HCT116 (cell line): Measurements from ENCODE around the gene TTYH1. TPM values are rescaled to one million over a fixed set of nuclear protein-coding genes. Genes with fewer than 3 reads are reported as not detected.

ENCODE experiments used
- ATAC-seq: fragments of 200-7000 bp; cut with Tn5 transposase; 2 replicates; pipeline ENCODE4 v1.9.1; 2020; ENCODE audit warnings: mild to moderate bottlenecking, moderate library complexity
- BruUV-seq: library from RNA; stranded (reverse); fragments of 400-500 nt; replicated peaks from 2 replicates; lab custom pipeline; 2021; lab: Mats Ljungman, UMichigan
- CTCF ChIA-PET: fragments of 300-600 bp; sonication (Branson Sonifier 250); formaldehyde crosslinking; loops from one replicate; lab custom pipeline; 2021; ENCODE audit warnings: antibody characterized with exemption; lab: Charles Lee
- POLR2A ChIA-PET: fragments of 300-600, 350-600 bp; sonication (Branson Sonifier 250); formaldehyde crosslinking; loops from one replicate; lab custom pipeline; 2021; ENCODE audit warnings: antibody characterized with exemption; lab: Charles Lee
- RAD21 ChIA-PET, 2 experiments: fragments of 300-600 bp; sonication (Branson Sonifier 250); formaldehyde crosslinking; loops; one replicate each; lab custom pipeline; 2023; ENCODE audit warnings: low total read pairs in 2 of 2; ENCODE audit not compliant: uncharacterized antibody in 2 of 2, unreplicated experiment in 2 of 2, low non-redundant PET in 1 of 2; lab: Charles Lee
- DNase-seq: peaks from one replicate; pipeline ENCODE4 v3.0.0-alpha.2; 2010; ENCODE audit warnings: low read depth, low spot score
- H2AFZ ChIP-seq: fragments of 200-600 bp; shearing (Covaris generic), sonication (generic); 2 replicates; pipeline ENCODE4 v1.6.1; 2017; ENCODE audit warnings: low read depth, mixed run types, mixed read lengths, antibody characterized with exemption, low read length; ENCODE audit not compliant: poor library complexity, severe bottlenecking
- H3K27ac ChIP-seq: 2 replicates; pipeline ENCODE4 v1.5.1; 2012; ENCODE audit warnings: low read depth, low read length
- H3K27me3 ChIP-seq: fragments of 200-600 bp; sonication (generic); 2 replicates; pipeline ENCODE4 v1.6.1; 2016; ENCODE audit warnings: mixed run types, low read length, mixed read lengths; ENCODE audit not compliant: insufficient read depth
- H3K36me3 ChIP-seq, 2 experiments: fragments of 200-500 bp in 1 of 2; fragments of 200-600 bp in 1 of 2; sonication (Bioruptor generic) in 1 of 2; sonication (generic) in 1 of 2; 2 replicates each; pipeline versions ENCODE4 v1.5.1 to v1.6.1; 2014 to 2016; ENCODE audit warnings: low read length in 2 of 2, inconsistent platforms in 1 of 2, mixed read lengths in 1 of 2, mixed run types in 1 of 2; ENCODE audit not compliant: insufficient read depth in 2 of 2, control insufficient read depth in 1 of 2
- H3K4me1 ChIP-seq, 2 experiments: fragments of 200-600 bp in 1 of 2; sonication (generic) in 1 of 2; 2 replicates each; pipeline versions ENCODE4 v1.5.1 to v1.6.1; 2012 to 2017; ENCODE audit warnings: low read length in 2 of 2, inconsistent platforms in 1 of 2, mild to moderate bottlenecking in 1 of 2, mixed read lengths in 1 of 2, mixed run types in 1 of 2, moderate library complexity in 1 of 2; ENCODE audit not compliant: insufficient read depth in 2 of 2, control insufficient read depth in 1 of 2
- H3K4me2 ChIP-seq: fragments of 200-600 bp; sonication (generic); 2 replicates; pipeline ENCODE4 v1.6.1; 2017; ENCODE audit warnings: mixed run types, low read length, mixed read lengths
- H3K4me3 ChIP-seq, 2 experiments: fragments of 200-600 bp in 1 of 2; sonication (generic) in 1 of 2; replicated peaks in 1 of 2; 2 replicates each; pipeline ENCODE4 v1.5.1; 2011 to 2016; ENCODE audit warnings: low read length in 2 of 2, control low read depth in 1 of 2, low read depth in 1 of 2, mild to moderate bottlenecking in 1 of 2, mixed read lengths in 1 of 2, mixed run types in 1 of 2
- H3K79me2 ChIP-seq: fragments of 200-600 bp; sonication (generic); 2 replicates; pipeline ENCODE4 v1.6.1; 2017; ENCODE audit warnings: mild to moderate bottlenecking, mixed run types, low read length, moderate library complexity, mixed read lengths; ENCODE audit not compliant: insufficient read depth
- H3K9ac ChIP-seq: fragments of 200-600 bp; sonication (generic); 2 replicates; pipeline ENCODE4 v1.6.1; 2016; ENCODE audit warnings: low read length, mixed read lengths
- H3K9me2 ChIP-seq: fragments of 200-600 bp; sonication (generic), shearing (Covaris generic); 2 replicates; pipeline ENCODE4 v1.6.1; 2017; ENCODE audit warnings: mixed run types, mild to moderate bottlenecking, moderate library complexity; ENCODE audit not compliant: insufficient read depth
- H3K9me3 ChIP-seq, 2 experiments: fragments of 200-500 bp in 1 of 2; fragments of 200-600 bp in 1 of 2; sonication (Bioruptor generic) in 1 of 2; sonication (generic) in 1 of 2; 2 replicates each; pipeline ENCODE4 v1.6.1; 2014 to 2017; ENCODE audit warnings: low read length in 2 of 2, mixed read lengths in 2 of 2, inconsistent platforms in 1 of 2, low read depth in 1 of 2, mild to moderate bottlenecking in 1 of 2, mixed run types in 1 of 2, moderate library complexity in 1 of 2; ENCODE audit not compliant: control insufficient read depth in 1 of 2, insufficient read depth in 1 of 2
- H4K20me1 ChIP-seq: fragments of 200-600 bp; sonication (generic), shearing (Covaris generic); 2 replicates; pipeline ENCODE4 v1.6.1; 2017; ENCODE audit warnings: mixed run types, mild to moderate bottlenecking, moderate library complexity; ENCODE audit not compliant: insufficient read depth
- CBX3 ChIP-seq: IDR thresholded peaks from 2 replicates; pipeline ENCODE4 v1.6.1; 2012; ENCODE audit warnings: low read depth
- CEBPB ChIP-seq: IDR thresholded peaks from 2 replicates; pipeline ENCODE4 v1.6.1; 2012; ENCODE audit warnings: low read depth
- ELF1 ChIP-seq: IDR thresholded peaks from 2 replicates; pipeline ENCODE4 v1.6.1; 2012; ENCODE audit warnings: low read depth, borderline replicate concordance
- EZH2 ChIP-seq: fragments of 200-600 bp; sonication (generic); IDR thresholded peaks from 2 replicates; pipeline ENCODE4 v1.6.1; 2017; ENCODE audit warnings: antibody characterized with exemption, mixed run types
- FOSL1 ChIP-seq: IDR thresholded peaks from 2 replicates; pipeline ENCODE4 v1.6.1; 2012; ENCODE audit warnings: low read depth
- JUND ChIP-seq: IDR thresholded peaks from 2 replicates; pipeline ENCODE4 v1.6.1; 2012
- POLR2AphosphoS5 ChIP-seq: IDR thresholded peaks from 2 replicates; pipeline ENCODE4 v1.6.1; 2011; ENCODE audit warnings: mild to moderate bottlenecking, low read depth, low read length, moderate library complexity
- SIN3A ChIP-seq: IDR thresholded peaks from 2 replicates; pipeline ENCODE4 v1.6.1; 2012; ENCODE audit warnings: low read depth
- SP1 ChIP-seq: IDR thresholded peaks from 2 replicates; pipeline ENCODE4 v1.6.1; 2012; ENCODE audit warnings: low read depth
- SRF ChIP-seq: IDR thresholded peaks from 2 replicates; pipeline ENCODE4 v1.6.1; 2012; ENCODE audit warnings: low read depth
- TCF7L2 ChIP-seq: IDR thresholded peaks from 2 replicates; pipeline ENCODE4 v1.7.0; 2011; ENCODE audit warnings: borderline replicate concordance, inconsistent platforms; ENCODE audit not compliant: insufficient read depth, insufficient read length; ENCODE audit errors: extremely low read depth
- ZFX ChIP-seq: fragments of 450-650 bp; IDR thresholded peaks from 2 replicates; pipeline ENCODE4 v1.6.1; 2017
- ZNF274 ChIP-seq: fragments of 200-500 bp; sonication (Bioruptor generic); IDR thresholded peaks from 2 replicates; pipeline ENCODE4 v1.6.1; 2014; ENCODE audit warnings: mild to moderate bottlenecking, low read depth, low read length, inconsistent platforms
- intact Hi-C: fragments of 100-400 bp; cut with micrococcal nuclease; formaldehyde crosslinking; loops from 2 replicates; pipeline ENCODE4 v1.10.0; 2022
- total RNA-seq: library from RNA; stranded (reverse); gene quantifications from one replicate; pipeline ENCODE4 v1.2.1, GENCODE V29; 2021; ENCODE audit not compliant: unreplicated experiment
- TF ChIP-seq, protein P1 (sequence below): IDR thresholded peaks from 2 replicates; pipeline ENCODE4 v1.6.1; 2012; ENCODE audit warnings: low read depth
- TF ChIP-seq, protein P2 (sequence below): IDR thresholded peaks from 2 replicates; pipeline ENCODE4 v1.6.1; 2012
- TF ChIP-seq, protein P3 (sequence below): IDR thresholded peaks from 2 replicates; pipeline ENCODE4 v1.6.1; 2011; ENCODE audit warnings: mild to moderate bottlenecking, low read length, moderate library complexity; ENCODE audit not compliant: insufficient replicate concordance; ENCODE audit errors: extremely low read depth
- TF ChIP-seq, protein P4 (sequence below): IDR thresholded peaks from 2 replicates; pipeline ENCODE4 v1.6.1; 2012

TTYH1 gene
- total RNA-seq, 1 experiment from 2014 or later = 0.37 TPM

DNA sequence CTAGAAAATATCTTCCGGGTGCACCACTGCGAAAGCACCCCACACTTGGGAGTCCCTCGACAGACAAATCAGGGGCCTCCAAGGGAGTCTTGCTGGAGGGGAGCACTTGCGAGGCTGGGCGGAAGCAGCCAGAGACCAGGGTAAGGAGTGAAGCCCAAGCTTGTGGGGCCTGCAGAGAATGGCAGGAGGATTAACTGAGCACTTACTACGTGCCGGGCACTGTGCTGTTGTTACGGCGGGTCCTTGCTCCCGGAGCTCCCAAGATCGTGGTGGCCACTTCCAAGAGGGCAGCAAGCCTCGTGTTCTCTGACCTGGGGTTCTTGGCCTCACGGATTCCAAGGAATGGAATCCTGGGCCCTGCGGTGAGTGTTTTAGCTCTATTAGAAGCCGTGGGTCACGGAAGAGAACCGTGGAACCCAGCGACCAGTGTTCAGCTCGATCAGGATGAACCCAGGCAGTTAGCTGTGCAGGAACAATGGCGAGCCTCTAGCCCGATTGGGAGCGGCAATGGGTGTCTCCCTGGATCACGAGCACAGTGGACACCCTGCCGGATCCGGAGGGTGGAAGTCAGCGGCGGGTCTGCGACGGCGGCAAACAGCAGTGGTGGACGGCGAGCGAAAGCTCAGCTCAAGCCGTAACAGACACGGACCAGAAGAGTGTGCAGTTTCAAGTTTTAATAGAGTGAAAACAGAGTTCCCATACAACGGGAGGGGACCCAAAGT lies 9.6 kb downstream of the TTYH1 start:
- Histone ChIP-seq H3K79me2 (no peaks in the 10 kb centered on the region), H4K20me1 (no peaks in the 10 kb centered on the region), H3K27ac (no peak overlapping the region), H3K36me3 (no peaks in the 10 kb centered on the region), H3K9ac (no peak overlapping the region), H3K4me1 (peaks cover 0 to 8% of the 10 kb centered on the region in 2 experiments; a peak in 1 of 4 replicates), H2AFZ (no peak overlapping the region), H3K4me3 (no peak overlapping the region), H3K4me2 (no peak overlapping the region), H3K27me3 (no peaks in the 10 kb centered on the region), H3K9me3 (no peaks in the 10 kb centered on the region), H3K9me2 (no peaks in the 10 kb centered on the region)
- intact Hi-C loops = no loop called here
- RAD21 ChIA-PET = no interaction called here
- no peak for ATAC-seq
- DNase-seq = no peak
- CTCF ChIA-PET = interaction anchor here (1.3 kb wide), 1 partner anchor 15 kb away, joined by 5 read pairs; no protein-coding TSS in a partner anchor
- no TSS peak for BruUV-seq
- TF ChIP-seq SP1 (no peak), JUND (no peak), CEBPB (no peak), SRF (no peak), CBX3 (no peak), ZFX (no peak), ZNF274 (no peak), SIN3A (no peak), POLR2AphosphoS5 (no peak), FOSL1 (no peak), EZH2 (no peak), ELF1 (no peak), TCF7L2 (no peak)
- TF ChIP-seq, protein P1, sequence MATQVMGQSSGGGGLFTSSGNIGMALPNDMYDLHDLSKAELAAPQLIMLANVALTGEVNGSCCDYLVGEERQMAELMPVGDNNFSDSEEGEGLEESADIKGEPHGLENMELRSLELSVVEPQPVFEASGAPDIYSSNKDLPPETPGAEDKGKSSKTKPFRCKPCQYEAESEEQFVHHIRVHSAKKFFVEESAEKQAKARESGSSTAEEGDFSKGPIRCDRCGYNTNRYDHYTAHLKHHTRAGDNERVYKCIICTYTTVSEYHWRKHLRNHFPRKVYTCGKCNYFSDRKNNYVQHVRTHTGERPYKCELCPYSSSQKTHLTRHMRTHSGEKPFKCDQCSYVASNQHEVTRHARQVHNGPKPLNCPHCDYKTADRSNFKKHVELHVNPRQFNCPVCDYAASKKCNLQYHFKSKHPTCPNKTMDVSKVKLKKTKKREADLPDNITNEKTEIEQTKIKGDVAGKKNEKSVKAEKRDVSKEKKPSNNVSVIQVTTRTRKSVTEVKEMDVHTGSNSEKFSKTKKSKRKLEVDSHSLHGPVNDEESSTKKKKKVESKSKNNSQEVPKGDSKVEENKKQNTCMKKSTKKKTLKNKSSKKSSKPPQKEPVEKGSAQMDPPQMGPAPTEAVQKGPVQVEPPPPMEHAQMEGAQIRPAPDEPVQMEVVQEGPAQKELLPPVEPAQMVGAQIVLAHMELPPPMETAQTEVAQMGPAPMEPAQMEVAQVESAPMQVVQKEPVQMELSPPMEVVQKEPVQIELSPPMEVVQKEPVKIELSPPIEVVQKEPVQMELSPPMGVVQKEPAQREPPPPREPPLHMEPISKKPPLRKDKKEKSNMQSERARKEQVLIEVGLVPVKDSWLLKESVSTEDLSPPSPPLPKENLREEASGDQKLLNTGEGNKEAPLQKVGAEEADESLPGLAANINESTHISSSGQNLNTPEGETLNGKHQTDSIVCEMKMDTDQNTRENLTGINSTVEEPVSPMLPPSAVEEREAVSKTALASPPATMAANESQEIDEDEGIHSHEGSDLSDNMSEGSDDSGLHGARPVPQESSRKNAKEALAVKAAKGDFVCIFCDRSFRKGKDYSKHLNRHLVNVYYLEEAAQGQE = no peak
- TF ChIP-seq, protein P2, sequence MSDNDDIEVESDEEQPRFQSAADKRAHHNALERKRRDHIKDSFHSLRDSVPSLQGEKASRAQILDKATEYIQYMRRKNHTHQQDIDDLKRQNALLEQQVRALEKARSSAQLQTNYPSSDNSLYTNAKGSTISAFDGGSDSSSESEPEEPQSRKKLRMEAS = no peak
- TF ChIP-seq, protein P3, sequence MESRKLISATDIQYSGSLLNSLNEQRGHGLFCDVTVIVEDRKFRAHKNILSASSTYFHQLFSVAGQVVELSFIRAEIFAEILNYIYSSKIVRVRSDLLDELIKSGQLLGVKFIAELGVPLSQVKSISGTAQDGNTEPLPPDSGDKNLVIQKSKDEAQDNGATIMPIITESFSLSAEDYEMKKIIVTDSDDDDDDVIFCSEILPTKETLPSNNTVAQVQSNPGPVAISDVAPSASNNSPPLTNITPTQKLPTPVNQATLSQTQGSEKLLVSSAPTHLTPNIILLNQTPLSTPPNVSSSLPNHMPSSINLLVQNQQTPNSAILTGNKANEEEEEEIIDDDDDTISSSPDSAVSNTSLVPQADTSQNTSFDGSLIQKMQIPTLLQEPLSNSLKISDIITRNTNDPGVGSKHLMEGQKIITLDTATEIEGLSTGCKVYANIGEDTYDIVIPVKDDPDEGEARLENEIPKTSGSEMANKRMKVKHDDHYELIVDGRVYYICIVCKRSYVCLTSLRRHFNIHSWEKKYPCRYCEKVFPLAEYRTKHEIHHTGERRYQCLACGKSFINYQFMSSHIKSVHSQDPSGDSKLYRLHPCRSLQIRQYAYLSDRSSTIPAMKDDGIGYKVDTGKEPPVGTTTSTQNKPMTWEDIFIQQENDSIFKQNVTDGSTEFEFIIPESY = no peak
- TF ChIP-seq, protein P4, sequence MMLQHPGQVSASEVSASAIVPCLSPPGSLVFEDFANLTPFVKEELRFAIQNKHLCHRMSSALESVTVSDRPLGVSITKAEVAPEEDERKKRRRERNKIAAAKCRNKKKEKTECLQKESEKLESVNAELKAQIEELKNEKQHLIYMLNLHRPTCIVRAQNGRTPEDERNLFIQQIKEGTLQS = no peak
- POLR2A ChIA-PET = no interaction called here
